Ascending aorta (tissue), 2 donors: ENCODE results near the gene HDAC8. TPM values are rescaled to one million over a fixed set of nuclear protein-coding genes. Genes with fewer than 3 reads are reported as not detected.

Experiments
- DNase-seq, 2 donors: peaks; one replicate each; pipeline ENCODE4 v3.0.0-alpha.2; 2019; ENCODE audit warnings: low spot score in 2 of 2
- H3K27ac ChIP-seq, 2 donors: fragments of 200-600 bp; sonication (generic); one replicate each; pipeline ENCODE4 v1.5.1; 2016 to 2017; ENCODE audit warnings: mild to moderate bottlenecking in 1 of 2
- H3K27me3 ChIP-seq: fragments of 200-600 bp; sonication (generic); one replicate; pipeline ENCODE4 v1.5.1; 2017
- H3K36me3 ChIP-seq, 2 donors: fragments of 200-600 bp; sonication (generic); one replicate each; pipeline ENCODE4 v1.5.1; 2016
- H3K4me1 ChIP-seq, 2 donors: fragments of 200-600 bp; sonication (generic); one replicate each; pipeline ENCODE4 v1.5.1; 2016 to 2017; ENCODE audit warnings: mild to moderate bottlenecking in 1 of 2
- H3K4me3 ChIP-seq, 2 donors: fragments of 200-600 bp; sonication (generic); one replicate each; pipeline ENCODE4 v1.5.1; 2016 to 2017; ENCODE audit warnings: mild to moderate bottlenecking in 1 of 2
- H3K9me3 ChIP-seq, 2 donors: fragments of 200-600 bp; sonication (generic); one replicate each; pipeline ENCODE4 v1.5.1; 2016
- CTCF ChIP-seq, 3 experiments: fragments of 200-600 bp in 2 of 3; fragments of 450-650 bp in 1 of 3; sonication (generic) in 2 of 3; IDR thresholded peaks; one replicate each; pipeline ENCODE4 v1.5.1; 2016 to 2019; ENCODE audit warnings: antibody characterized with exemption in 3 of 3, mild to moderate bottlenecking in 1 of 3, moderate library complexity in 1 of 3
- intact Hi-C: fragments of 100-400 bp; cut with DNase I; formaldehyde crosslinking; loops from one replicate; pipeline ENCODE4 v1.15.1; 2023
- total RNA-seq: library from RNA; depleted of rRNA; stranded (reverse); fragments of >200 nt; gene quantifications from one replicate; pipeline ENCODE4 v1.1.0, GENCODE V29; 2016

Gene HDAC8
- total RNA-seq, 1 donor from 2014 or later, result 41.1 TPM

DNA sequence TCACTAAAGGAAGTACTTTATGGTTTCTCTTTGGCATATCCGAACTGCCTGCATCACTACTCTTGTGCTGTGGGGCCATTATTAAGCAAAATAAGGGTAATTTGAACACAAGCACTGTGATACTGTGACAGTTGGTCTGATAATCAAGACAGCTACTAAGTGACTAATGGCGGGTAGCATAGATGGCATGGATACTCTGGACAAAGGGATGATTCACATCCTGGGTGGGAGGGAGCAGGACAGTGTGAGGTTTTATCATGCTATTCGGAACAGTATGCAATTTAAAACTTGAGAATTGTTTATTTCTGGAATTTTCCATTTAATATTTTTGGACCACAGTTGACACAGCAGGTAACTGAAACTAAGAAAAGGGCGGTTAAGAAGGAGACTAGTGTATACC lies 214.3 kb downstream of the HDAC8 start:
- DNase-seq, result no peak

GRCh38 chrX:72352786-72353185 lies 219.9 kb downstream of the HDAC8 start:
- TF ChIP-seq CTCF (IDR thresholded peaks at IDR 0.05), result no peak
- no peak overlapping the region for H3K27ac ChIP-seq
- H3K4me3 ChIP-seq, result no peak overlapping the region
- H3K4me1 ChIP-seq, result no peaks in the 10 kb centered on the region
- no peaks in the 10 kb centered on the region for H3K27me3 ChIP-seq
- intact Hi-C loops, result no loop called here
- peaks cover 0 to 16% of the 10 kb centered on the region in 2 donors for H3K36me3 ChIP-seq
- DNase-seq, result no peak
- H3K9me3 ChIP-seq, result no peaks in the 10 kb centered on the region

More for the DNA sequence above, 214.3 kb downstream of the HDAC8 start:
- no peaks in the 10 kb centered on the region for H3K36me3 ChIP-seq
- no peaks in the 10 kb centered on the region for H3K4me1 ChIP-seq
- no peaks in the 10 kb centered on the region for H3K9me3 ChIP-seq
- intact Hi-C loops, result no loop called here
- no peak for TF ChIP-seq CTCF (IDR thresholded peaks at IDR 0.05)
- no peaks in the 10 kb centered on the region for H3K27me3 ChIP-seq
- H3K4me3 ChIP-seq, result no peak overlapping the region
- H3K27ac ChIP-seq, result no peak overlapping the region

DNA sequence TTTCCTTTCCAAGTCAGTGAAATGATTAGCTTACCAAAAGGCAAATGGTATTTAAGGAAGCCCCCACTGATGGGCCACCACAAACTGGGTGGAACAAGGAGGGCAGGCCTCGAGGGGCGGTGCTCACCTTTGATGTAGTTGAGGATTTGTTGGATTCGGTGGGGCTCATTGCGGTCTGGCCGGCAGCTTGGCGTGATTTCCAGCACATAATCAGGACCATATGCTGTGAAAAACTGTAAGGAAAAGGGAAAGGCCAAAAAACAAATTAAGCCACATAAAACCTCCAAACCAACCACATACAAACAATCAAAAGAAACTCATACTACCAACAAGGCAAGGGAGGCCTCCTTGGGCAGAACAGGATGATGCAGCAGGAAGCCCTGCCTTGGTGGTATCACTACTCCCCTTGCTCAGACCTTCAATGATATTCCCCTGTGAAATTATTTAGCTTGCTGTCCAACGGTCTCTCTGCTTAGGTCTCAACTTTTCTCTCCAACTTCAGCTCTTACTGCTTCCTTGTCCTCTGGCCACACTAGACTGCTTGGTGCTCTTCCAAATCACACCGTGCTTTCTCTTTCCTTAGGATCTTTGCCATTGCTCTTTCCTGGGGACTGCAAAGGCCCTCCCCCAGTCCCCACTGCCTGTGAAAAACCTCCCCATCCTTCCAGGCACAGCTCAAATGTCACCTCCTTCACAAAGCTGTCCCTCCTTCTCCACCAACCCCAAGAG lies 220.9 kb downstream of the HDAC8 start:
- Histone ChIP-seq H3K9me3 (no peaks in the 10 kb centered on the region), H3K27ac (no peak overlapping the region), H3K36me3 (peaks cover 0 to 16% of the 10 kb centered on the region in 2 donors), H3K4me1 (no peaks in the 10 kb centered on the region), H3K4me3 (no peak overlapping the region), H3K27me3 (no peaks in the 10 kb centered on the region)
- TF ChIP-seq CTCF (IDR thresholded peaks at IDR 0.05), result no peak
- intact Hi-C loops, result no loop called here
- DNase-seq, result no peak

- intact Hi-C loops, result no loop called here
- H3K36me3 ChIP-seq, result peaks cover 0 to 16% of the 10 kb centered on the region in 2 donors
- no peaks in the 10 kb centered on the region for H3K9me3 ChIP-seq
- TF ChIP-seq CTCF (IDR thresholded peaks at IDR 0.05), result no peak
- H3K4me1 ChIP-seq, result no peaks in the 10 kb centered on the region
- DNase-seq, result no peak
- no peaks in the 10 kb centered on the region for H3K27me3 ChIP-seq
- H3K4me3 ChIP-seq, result no peak overlapping the region
- no peak overlapping the region for H3K27ac ChIP-seq
Observed at GRCh38 chrX:72349190-72349589, 223.5 kb downstream of the HDAC8 start.

GRCh38 chrX:72348247-72348979 lies 224.2 kb downstream of the HDAC8 start:
- Histone ChIP-seq H3K27ac (no peak overlapping the region), H3K27me3 (no peaks in the 10 kb centered on the region), H3K36me3 (peaks cover 0 to 16% of the 10 kb centered on the region in 2 donors), H3K4me3 (no peak overlapping the region), H3K9me3 (no peaks in the 10 kb centered on the region), H3K4me1 (no peaks in the 10 kb centered on the region)
- DNase-seq, result no peak
- intact Hi-C loops, result no loop called here
- TF ChIP-seq CTCF (IDR thresholded peaks at IDR 0.05), result no peak
